Measurements from ENCODE around the gene TROAP.

TROAP gene

DNA sequence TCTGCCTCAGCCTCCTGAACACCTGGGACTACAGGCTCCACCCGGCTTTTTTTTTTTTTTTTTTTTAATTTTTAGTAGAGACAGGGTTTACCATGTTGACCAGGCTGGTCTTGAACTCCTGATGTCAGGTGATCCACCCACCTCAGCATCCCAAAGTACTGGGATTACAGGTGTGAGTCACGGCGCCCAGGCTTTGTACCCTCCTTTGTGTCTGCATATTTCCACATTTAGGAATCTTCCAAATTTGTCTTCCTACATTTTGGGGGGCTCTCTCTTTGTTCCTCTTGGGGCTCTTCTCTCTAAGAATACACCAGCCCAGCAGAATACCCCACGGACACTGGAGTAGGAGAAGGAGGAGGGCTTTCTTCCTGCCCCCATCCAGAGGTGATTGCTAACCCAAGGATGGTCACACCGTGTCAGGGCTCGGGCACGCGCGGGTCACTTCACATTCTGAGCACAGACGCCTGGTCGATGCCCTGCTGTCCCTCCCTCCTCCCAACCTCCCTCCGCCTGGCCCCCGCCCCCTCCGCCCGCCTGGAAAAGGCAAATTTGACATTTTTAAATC, 21.5 kb downstream of the TROAP start:
- DNase-seq = no peak

- no peak for DNase-seq
Observed at GRCh38 chr12:49345051-49345824, 22.2 kb downstream of the TROAP start.

- no peak for DNase-seq
Observed at GRCh38 chr12:49345825-49346658, 23.0 kb downstream of the TROAP start.

DNA sequence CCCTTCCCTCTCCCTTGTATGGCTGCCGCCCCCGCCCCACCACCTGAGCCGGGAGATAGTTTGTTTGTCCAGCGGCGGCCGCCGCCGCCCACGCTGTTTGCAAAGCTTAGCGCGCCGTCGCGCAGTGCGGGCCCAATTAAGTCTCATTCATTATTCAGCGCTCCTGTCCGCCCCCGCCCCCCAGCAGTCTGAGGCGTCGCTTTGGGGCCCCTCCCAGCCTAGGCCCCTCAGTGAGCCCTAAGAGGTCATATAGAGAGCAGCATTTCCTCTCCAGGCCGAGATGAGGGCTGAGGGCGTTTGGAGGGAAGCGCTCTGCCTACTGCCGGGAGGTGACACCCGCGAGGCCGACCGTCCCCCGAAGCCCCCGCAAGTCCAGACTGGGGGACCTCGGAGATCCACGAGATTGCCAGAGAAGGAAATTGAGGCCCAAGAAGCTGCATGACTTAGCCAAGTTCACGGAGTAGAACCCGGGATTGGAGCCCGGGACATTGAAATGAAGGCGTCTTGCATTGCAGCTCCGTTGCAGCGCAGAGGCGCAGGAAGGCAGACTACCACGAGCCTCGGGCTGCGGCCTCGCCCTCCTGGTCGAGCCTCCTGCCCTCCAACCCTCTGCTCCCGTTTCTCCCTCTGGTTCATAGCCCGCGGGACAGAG, 23.7 kb downstream of the TROAP start, which contains the start of gene DNAJC22:
Gene DNAJC22, plus strand, starts transcription at position 230 of the 652 bp plus-strand sequence. CDS start 1,985 bp downstream, outside the sequence.
- no peak for DNase-seq

DNA sequence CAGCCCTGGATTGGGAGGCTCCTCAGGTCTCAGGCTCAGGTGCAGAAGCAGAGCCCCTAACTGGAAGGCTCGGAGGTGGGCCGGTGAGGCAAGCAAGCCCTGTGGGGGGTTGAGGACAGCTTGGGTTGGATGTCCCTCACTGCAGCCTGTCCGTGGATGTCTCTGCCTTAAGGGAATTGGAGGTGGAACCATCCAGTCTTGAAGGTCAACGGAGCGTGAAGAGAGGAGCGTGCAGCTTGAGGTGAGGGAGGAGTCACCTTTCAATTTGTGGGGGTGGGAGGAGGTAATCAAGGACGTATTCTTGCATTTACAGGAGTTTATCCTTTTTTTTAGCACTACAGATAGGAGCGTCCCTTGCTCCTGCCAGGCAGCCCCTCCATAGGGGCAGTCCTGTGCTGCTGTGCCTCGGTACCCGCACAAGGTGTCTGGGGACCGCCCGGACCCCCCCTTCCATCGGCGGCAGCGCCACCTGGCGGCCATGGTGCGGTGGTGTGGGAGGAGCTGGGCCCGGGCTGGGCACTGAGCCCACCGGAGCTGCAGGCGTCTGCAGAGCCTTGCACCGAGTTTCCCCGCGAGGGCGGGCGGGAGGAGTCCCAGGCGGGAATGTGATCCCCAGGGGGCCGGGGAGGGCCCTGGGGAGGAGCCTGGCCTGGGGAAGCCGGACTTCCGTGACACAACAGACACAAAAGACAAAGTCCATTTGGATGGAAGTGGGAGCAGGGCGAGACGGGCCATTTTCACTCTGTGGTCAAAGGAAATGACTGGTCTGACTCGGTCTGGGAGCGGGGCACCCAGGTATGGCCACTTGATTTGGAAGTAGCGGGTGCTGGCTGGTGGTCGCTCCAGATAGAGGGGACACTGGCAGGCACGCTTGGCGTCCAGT, 24.5 kb downstream of the TROAP start:
- peak; percentile 74 for DNase-seq

DNA sequence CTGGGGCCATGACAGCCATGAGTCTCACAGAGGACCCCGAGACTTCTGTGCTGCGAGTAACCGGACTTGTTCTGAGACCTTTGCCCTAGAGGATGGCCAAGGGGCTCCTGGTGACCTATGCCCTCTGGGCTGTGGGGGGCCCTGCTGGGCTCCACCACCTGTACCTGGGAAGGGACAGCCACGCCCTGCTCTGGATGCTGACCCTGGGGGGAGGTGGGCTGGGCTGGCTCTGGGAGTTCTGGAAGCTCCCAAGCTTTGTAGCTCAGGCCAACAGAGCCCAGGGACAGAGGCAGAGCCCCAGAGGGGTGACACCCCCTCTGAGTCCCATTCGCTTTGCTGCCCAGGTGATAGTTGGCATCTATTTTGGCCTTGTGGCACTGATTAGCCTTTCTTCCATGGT, 25.7 kb downstream of the TROAP start:
- DNase-seq = no peak

GRCh38 chr12:49349266-49349665, 26.2 kb downstream of the TROAP start:
- no peak for DNase-seq

GRCh38 chr12:49352351-49352750, 29.3 kb downstream of the TROAP start:
- DNase-seq = no peak

GRCh38 chr12:49355913-49356312, 32.9 kb downstream of the TROAP start:
- no peak for DNase-seq

- peak; percentile 74 for DNase-seq
Observed at GRCh38 chr12:49357103-49357678, 34.1 kb downstream of the TROAP start.

- DNase-seq = peak; percentile 63
Observed at GRCh38 chr12:49358483-49359141, 35.6 kb downstream of the TROAP start.

- DNase-seq = no peak
Observed at GRCh38 chr12:49359671-49360070, 36.6 kb downstream of the TROAP start.

- no peak for DNase-seq
Observed at GRCh38 chr12:49362077-49362476, 39.0 kb downstream of the TROAP start.

GRCh38 chr12:49364989-49365388, 41.9 kb downstream of the TROAP start:
- peak; percentile 85 for DNase-seq

- DNase-seq = peak; percentile 67
Observed at GRCh38 chr12:49365542-49365941, 42.5 kb downstream of the TROAP start.

- DNase-seq = no peak
Observed at GRCh38 chr12:49366096-49366651, 43.1 kb downstream of the TROAP start.

GRCh38 chr12:49366652-49367380, 43.8 kb downstream of the TROAP start:
- DNase-seq = peak; percentile 90

DNA sequence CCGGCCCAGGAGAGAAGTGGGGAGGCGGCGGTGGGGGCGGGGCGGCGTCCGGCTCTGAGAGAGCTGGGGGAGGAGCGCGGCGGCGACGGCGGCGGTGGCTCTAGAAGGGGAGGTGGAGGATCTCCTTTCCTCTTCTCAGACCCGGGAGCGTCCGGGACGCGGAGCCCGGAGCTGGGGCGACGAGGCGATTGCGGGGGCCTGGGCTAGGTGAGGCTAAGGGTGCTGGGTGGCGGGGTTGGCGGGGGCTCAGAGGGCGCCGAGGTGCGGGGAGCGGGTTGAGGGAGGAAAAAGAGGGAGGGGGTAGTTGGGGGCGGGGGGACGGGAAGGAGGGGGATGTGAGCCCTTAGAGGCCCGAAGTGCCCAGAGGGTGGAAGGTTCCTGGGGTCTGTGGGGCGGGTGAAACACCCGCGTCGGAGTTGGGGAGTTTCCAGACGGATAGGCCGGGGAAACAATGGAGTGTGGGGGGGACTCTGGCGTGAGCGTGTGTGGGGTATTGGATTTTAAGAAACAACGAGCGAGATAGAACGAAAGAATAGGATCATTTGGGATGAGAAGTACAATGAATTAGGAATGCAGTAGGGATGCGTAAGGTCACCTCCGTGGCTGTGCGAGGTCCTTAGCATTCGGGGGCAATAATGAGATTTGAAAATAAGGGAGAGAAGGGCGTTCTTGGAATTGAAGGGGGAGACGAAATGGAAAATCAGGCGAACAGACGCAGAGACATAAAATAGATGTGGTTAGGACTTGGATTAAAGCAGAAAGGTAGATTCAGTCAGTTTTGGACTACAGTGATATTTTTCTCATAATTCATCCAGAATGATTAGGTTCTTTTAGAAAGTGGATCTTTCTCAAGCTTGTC, 44.6 kb downstream of the TROAP start, which contains the start of gene SPATS2:
Gene SPATS2, plus strand, starts transcription at position 82 of the 859 bp plus-strand sequence. CDS start 93,551 bp downstream, outside the sequence.
- DNase-seq = peak; percentile 27

GRCh38 chr12:49368240-49368600, 45.2 kb downstream of the TROAP start:
- DNase-seq = no peak
